ENCODE data around the gene LRRC8E.
"Not testable (repeated sequence)": the region's sequence is repeated elsewhere in the genome, so short reads cannot be mapped to it uniquely, and the experiment has no call there.

Gene LRRC8E

GRCh38 chr19:7887408-7888144 lies 734 bp upstream of the LRRC8E start:
- no peak for DNase-seq (ENCODE audit: low read depth)

- DNase-seq (ENCODE audit: low read depth): no peak
Measured at GRCh38 chr19:7888826-7889217, 512 bp downstream of the LRRC8E start.

- not testable (repeated sequence) for DNase-seq (ENCODE audit: low read depth)
Measured at GRCh38 chr19:7893362-7894101, 5.2 kb downstream of the LRRC8E start.

GRCh38 chr19:7894612-7895309 lies 6.5 kb downstream of the LRRC8E start:
- DNase-seq (ENCODE audit: low read depth): no peak

- DNase-seq (ENCODE audit: low read depth): no peak
Measured at GRCh38 chr19:7895565-7895964, 7.3 kb downstream of the LRRC8E start.

- DNase-seq (ENCODE audit: low read depth): no peak
Measured at GRCh38 chr19:7897292-7897691, 9.0 kb downstream of the LRRC8E start.

GRCh38 chr19:7898967-7899366 lies 10.7 kb downstream of the LRRC8E start:
- DNase-seq (ENCODE audit: low read depth): no peak

GRCh38 chr19:7899751-7900378 lies 11.6 kb downstream of the LRRC8E start:
- DNase-seq (ENCODE audit: low read depth): no peak

GRCh38 chr19:7900401-7900870 lies 12.1 kb downstream of the LRRC8E start:
- no peak for DNase-seq (ENCODE audit: low read depth)

GRCh38 chr19:7900931-7901330 lies 12.6 kb downstream of the LRRC8E start:
- no peak for DNase-seq (ENCODE audit: low read depth)

GRCh38 chr19:7901337-7901736 lies 13.0 kb downstream of the LRRC8E start:
- no peak for DNase-seq (ENCODE audit: low read depth)

GRCh38 chr19:7902796-7903243 lies 14.5 kb downstream of the LRRC8E start:
- no peak for DNase-seq (ENCODE audit: low read depth)

- DNase-seq (ENCODE audit: low read depth): peak; percentile 100
Measured at GRCh38 chr19:7903244-7904073, 15.1 kb downstream of the LRRC8E start, which contains the start of gene MAP2K7. Gene MAP2K7, plus strand, starts transcription at chr19:7903877. Its CDS starts 68 bp downstream, at chr19:7903945.

- DNase-seq (ENCODE audit: low read depth): peak; percentile 50
Measured at GRCh38 chr19:7904074-7905020, 16.0 kb downstream of the LRRC8E start.

- DNase-seq (ENCODE audit: low read depth): no peak
Measured at GRCh38 chr19:7905268-7905667, 17.0 kb downstream of the LRRC8E start.

- DNase-seq (ENCODE audit: low read depth): no peak
Measured at GRCh38 chr19:7905859-7906258, 17.5 kb downstream of the LRRC8E start.

GRCh38 chr19:7907122-7907521 lies 18.8 kb downstream of the LRRC8E start:
- DNase-seq (ENCODE audit: low read depth): no peak

- DNase-seq (ENCODE audit: low read depth): no peak
Measured at GRCh38 chr19:7907544-7907943, 19.2 kb downstream of the LRRC8E start.

GRCh38 chr19:7908078-7908699 lies 19.9 kb downstream of the LRRC8E start:
- DNase-seq (ENCODE audit: low read depth): no peak

Measured in activated T-cell treated with anti-CD3 and anti-CD28 coated beads for 48 hours (primary cell).